Measurements from ENCODE around the gene ACIN1.
"Not testable (repeated sequence)": the region's sequence is repeated elsewhere in the genome, so short reads cannot be mapped to it uniquely, and the experiment has no call there.

Gene ACIN1

GRCh38 chr14:23121361-23121771, 26.4 kb upstream of the ACIN1 start:
- DNase-seq, result no peak

- peak; percentile 93 for DNase-seq
These were observed 25.8 kb upstream of the ACIN1 start for GRCh38 chr14:23120541-23121251.

- DNase-seq, result peak; percentile 68
These were observed 24.7 kb upstream of the ACIN1 start for GRCh38 chr14:23119363-23120327.

GRCh38 chr14:23118506-23119362, 23.8 kb upstream of the ACIN1 start, which contains the start of gene CEBPE:
TSS of gene CEBPE (minus strand) at chr14:23119255. CDS start at chr14:23119091, 164 bp downstream.
- no peak for DNase-seq

GRCh38 chr14:23117371-23118020, 22.6 kb upstream of the ACIN1 start:
- DNase-seq, result no peak

GRCh38 chr14:23115918-23116317, 21.0 kb upstream of the ACIN1 start:
- DNase-seq, result no peak

DNA sequence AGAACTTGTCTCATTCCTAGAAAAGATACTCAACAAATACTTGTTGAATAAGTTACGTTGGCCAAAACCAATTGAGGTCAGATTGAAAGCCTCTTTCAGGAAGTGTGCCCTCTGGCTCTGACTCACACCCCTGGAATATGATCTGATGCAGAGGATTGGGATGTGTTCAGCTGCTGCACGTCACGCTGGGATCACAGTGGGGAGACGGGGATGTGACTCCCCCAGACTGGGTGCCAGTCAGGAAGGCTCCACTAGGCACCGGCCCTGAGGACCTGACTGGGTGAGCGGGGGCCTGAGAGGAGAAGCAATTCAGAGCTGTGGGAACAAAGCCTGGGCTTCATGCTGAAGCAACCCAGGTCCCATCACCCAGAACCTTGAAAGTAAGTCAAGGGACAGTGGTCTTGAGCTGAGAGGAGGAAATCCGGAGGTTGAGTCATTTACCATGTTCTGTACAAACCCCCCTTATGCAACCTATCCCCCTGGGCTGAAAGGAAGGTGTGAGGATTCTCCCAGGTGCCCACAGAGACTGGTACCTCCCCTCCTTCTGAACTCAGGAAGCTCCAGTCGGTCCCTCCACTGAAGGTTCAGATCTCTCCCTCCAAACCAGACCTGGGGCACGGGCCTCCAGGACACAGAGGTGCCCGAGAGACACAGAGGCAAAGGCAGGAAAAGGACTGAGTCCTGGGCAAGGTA, 20.2 kb upstream of the ACIN1 start:
- DNase-seq, result no peak

GRCh38 chr14:23114669-23115038, 19.7 kb upstream of the ACIN1 start:
- no peak for DNase-seq

GRCh38 chr14:23114120-23114458, 19.2 kb upstream of the ACIN1 start:
- DNase-seq, result no peak

DNA sequence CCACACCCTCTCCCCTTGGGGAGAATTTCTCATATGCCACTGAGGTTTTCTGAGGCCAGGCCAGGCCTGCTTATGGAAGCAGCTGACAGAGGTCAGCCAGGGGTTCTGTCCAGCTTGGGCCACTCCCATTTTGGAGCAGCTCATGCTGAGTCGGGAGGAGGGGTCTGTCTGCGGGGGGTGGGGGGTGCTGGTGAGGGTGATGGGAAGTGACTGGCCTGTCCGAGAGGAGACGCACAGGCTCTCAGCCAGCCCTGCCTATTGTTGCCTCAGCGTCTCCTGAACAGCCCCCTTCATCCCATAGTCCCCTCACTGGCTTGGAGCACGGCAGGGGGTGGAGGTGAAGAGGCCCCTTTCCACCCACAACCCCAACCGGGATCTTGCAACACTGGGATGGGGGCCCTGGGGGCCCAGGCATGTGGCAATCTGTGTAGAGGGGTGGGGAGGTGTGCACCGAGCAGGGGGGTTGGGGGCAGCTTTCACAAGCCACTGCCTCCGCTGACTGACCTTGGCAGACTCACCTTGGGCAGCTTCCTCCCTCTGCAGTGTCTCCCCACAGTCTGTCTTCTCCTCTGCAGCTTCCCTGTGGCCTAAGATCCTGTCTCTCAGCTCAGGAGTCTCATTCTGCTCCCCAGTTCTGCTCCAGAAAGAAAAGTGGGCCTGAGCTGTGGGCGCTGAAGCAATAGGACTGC, 18.6 kb upstream of the ACIN1 start:
- DNase-seq, result peak; percentile 56

GRCh38 chr14:23112359-23113178, 17.6 kb upstream of the ACIN1 start:
- DNase-seq, result peak; percentile 98

DNA sequence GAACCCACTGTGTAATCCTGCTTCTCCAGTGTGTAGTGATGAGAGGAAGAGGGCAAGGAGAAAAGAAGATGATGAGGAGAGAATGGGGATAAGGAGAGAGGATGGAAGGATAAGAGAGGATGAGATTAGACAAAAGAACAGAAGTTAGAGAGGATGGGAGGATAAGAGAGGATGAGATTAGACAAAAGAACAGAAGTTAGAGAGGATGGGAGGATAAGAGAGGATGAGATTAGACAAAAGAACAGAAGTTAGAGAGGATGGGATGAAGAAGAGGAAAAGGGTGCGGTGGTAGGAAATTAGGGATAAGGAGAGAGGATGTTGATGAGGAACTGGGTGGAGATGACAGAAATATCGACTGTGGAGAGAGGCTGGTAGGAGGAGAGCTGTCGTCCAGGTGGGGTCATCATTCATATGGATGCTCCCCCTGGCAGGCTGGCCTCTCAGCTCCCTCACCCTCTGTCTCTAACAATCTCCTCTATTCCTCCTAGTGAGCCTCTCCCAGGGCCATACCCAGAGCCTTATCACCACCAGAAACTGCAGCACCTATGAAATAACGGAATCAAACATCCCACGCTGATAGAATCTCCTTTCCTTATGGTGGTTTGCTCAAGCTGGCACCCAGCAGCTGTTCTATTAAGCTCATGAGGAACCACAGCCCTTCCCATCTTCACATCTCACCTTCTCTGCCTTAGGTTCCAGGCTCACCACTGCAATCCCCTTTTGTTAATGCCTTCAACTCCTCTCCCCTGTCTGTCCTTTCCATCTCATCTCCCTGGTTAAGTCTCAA, 15.8 kb upstream of the ACIN1 start:
- peak; percentile 63 for DNase-seq

DNA sequence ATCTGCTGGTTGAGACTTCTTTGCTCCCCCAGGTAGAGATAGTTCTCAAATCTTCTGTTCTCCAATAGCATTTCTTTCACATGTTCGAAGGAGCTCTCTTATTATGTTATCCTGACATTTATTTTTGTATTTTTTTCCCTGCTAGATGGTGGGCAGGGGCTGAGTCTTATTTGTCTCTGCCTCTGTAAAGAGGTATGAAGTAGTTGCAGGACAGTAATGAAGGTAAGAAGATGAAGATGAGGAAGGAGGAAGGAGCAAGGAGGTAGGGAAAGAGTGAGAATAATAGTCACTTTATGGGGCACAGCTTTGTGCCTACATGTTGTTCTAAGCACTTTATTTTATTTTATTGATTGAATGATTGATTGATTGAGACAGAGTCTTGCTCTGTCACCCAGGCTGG, 14.8 kb upstream of the ACIN1 start:
- no peak for DNase-seq

DNA sequence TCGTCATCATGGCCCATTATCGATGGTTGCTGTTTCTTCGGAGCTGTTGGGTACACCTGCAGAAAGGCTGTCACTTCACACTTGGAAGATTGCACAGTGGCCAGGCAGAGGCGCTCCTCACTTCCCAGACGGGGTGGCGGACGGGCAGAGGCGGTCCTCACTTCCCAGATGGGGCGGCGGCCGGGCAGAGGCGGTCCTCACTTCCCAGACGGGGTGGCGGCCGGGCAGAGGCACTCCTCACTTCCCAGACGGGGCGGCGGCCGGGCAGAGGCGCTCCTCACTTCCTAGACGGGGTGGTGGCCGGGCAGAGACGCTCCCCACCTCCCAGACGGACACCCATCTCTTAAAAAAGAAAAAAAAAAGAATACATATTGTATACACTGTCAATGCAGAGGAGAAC, 13.2 kb upstream of the ACIN1 start:
- not testable (repeated sequence) for DNase-seq

GRCh38 chr14:23107620-23108019, 12.7 kb upstream of the ACIN1 start:
- not testable (repeated sequence) for DNase-seq

DNA sequence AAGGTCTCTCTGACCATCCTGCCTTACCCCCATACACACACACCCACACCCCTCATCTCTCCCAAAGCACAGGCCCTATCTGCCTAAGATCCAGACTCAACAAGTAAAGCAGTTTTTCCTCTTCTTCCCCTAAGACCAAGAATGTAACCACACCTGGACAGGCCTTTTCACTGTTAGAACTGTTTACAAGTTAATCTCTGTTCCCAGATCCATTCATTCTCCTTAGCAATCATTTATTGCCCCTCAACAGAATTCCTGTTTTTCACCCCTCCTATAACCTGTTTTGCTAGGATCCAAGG, 11.8 kb upstream of the ACIN1 start:
- DNase-seq, result no peak

DNA sequence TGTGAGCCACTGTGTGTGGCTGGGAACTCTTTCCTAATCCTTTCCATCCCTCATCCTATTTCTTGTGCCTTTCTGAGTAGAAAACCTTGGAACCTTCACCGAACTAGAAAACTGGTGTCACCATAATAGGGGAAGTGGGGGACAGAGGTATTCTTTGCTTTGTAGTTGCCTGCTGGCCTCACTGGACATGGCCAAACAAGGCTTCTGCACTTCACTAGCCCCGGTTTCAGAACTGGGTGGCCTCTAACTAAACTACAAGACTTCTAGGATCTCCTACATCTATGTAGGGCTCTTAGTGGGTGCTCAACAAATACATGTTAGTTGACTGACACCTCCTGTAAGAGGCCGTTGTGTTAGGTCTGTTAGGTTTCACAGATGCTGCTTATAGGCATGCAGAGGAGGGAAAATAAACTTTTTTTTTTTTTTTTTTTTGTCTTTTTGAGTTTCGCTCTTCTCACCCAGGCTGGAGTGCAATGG, 10.4 kb upstream of the ACIN1 start:
- DNase-seq, result no peak

GRCh38 chr14:23104591-23105347, 9.8 kb upstream of the ACIN1 start, which contains the start of gene CIROP:
TSS of gene CIROP (minus strand) at chr14:23104989. CDS start at chr14:23104920, 69 bp downstream.
- DNase-seq, result no peak
